K562 (cell line): ENCODE measurements around the gene HSPE1. TPM values are rescaled to one million over a fixed set of nuclear protein-coding genes. Genes with fewer than 3 reads are reported as not detected.

ENCODE experiments used
- CEBPZ ChIP-seq: fragments of 150-350 bp; IDR thresholded peaks from 2 replicates; pipeline ENCODE4 v1.6.1; 2014; ENCODE audit warnings: low read depth, mild to moderate bottlenecking, low read length, borderline replicate concordance
- FOXP1 ChIP-seq: sonication (generic); formaldehyde crosslinking; IDR thresholded peaks from 2 replicates; pipeline ENCODE4 v1.8.0; 2022; ENCODE audit warnings: mild to moderate bottlenecking, missing genetic modification reagents
- HDAC3 ChIP-seq: fragments of 450-650 bp; IDR thresholded peaks from 2 replicates; pipeline ENCODE4 v1.6.1; 2018; ENCODE audit warnings: borderline replicate concordance, mild to moderate bottlenecking, moderate library complexity; ENCODE audit not compliant: partially characterized antibody
- MAFG ChIP-seq: fragments of 450-650 bp; conservative IDR thresholded peaks from 2 replicates; pipeline ENCODE4 v1.6.1; 2016; ENCODE audit warnings: missing genetic modification characterization, missing compliant biosample characterization
- MCM3 ChIP-seq: fragments of 450-650 bp; IDR thresholded peaks from 2 replicates; pipeline ENCODE4 v1.6.1; 2016
- MTA3 ChIP-seq: fragments of 450-650 bp; formaldehyde crosslinking; IDR thresholded peaks from 2 replicates; pipeline ENCODE4 v1.6.1; 2017; ENCODE audit warnings: mild to moderate bottlenecking, borderline replicate concordance
- PCBP1 ChIP-seq: fragments of 200-400 bp; formaldehyde crosslinking; IDR thresholded peaks from 2 replicates; pipeline ENCODE4 v1.6.1; 2018; ENCODE audit warnings: mild to moderate bottlenecking, low read depth, low read length; ENCODE audit not compliant: poor library complexity, severe bottlenecking
- SMAD3 ChIP-seq: fragments of 450-650 bp; formaldehyde crosslinking; conservative IDR thresholded peaks from 2 replicates; pipeline ENCODE4 v1.4.0; 2020; ENCODE audit warnings: mild to moderate bottlenecking
- SP2 ChIP-seq: IDR thresholded peaks from 2 replicates; pipeline ENCODE4 v1.6.1; 2011; ENCODE audit warnings: mild to moderate bottlenecking, low read depth, low read length, moderate library complexity; ENCODE audit not compliant: poor library complexity, severe bottlenecking; ENCODE audit errors: extremely low read depth
- TCF3 ChIP-seq: sonication (generic); formaldehyde crosslinking; IDR thresholded peaks from 2 replicates; pipeline ENCODE4 v1.4.0; 2020; ENCODE audit warnings: mild to moderate bottlenecking, missing genetic modification reagents
- TRIM24 ChIP-seq, 2 experiments: fragments of 450-650 bp; IDR thresholded peaks; 2 replicates each; pipeline ENCODE4 v1.6.1; 2016
- U2AF2 ChIP-seq: fragments of 200-400 bp; formaldehyde crosslinking; optimal IDR thresholded peaks from 2 replicates; pipeline ENCODE3; 2017; ENCODE audit warnings: low read depth, mild to moderate bottlenecking, low read length
- UBTF ChIP-seq, 2 experiments: IDR thresholded peaks; 2 replicates each; pipeline ENCODE4 v1.6.1; 2012; ENCODE audit warnings: improper control_type of control experiment in 2 of 2, low read depth in 2 of 2, low read length in 2 of 2, borderline replicate concordance in 1 of 2
- ZNF12 ChIP-seq: sonication (generic); formaldehyde crosslinking; IDR thresholded peaks from 2 replicates; pipeline ENCODE4 v1.4.0; 2020; ENCODE audit warnings: mild to moderate bottlenecking, missing genetic modification reagents
- ZNF263 ChIP-seq: sonication (generic); formaldehyde crosslinking; IDR thresholded peaks from 2 replicates; pipeline ENCODE4 v1.8.0; 2022; ENCODE audit warnings: mild to moderate bottlenecking, missing genetic modification reagents, borderline replicate concordance
- ZNF398 ChIP-seq: fragments of 250-450 bp; sonication (Bioruptor Pico); IDR thresholded peaks from 2 replicates; pipeline ENCODE4 v1.8.0; 2021; ENCODE audit warnings: moderate library complexity, mild to moderate bottlenecking, inconsistent platforms
- ZNF740 ChIP-seq, 3 experiments: fragments of 200-800 bp in 1 of 3; sonication (Bioruptor generic) in 1 of 3; sonication (generic) in 1 of 3; formaldehyde crosslinking in 1 of 3; IDR thresholded peaks; 2 replicates each; pipeline versions ENCODE4 v1.6.1 to v1.8.0; 2016 to 2022; ENCODE audit warnings: mild to moderate bottlenecking in 2 of 3, missing compliant biosample characterization in 2 of 3, missing genetic modification characterization in 2 of 3, missing genetic modification reagents in 1 of 3
- polyA plus RNA-seq, 8 experiments: library from polyadenylated mRNA; depleted of rRNA in 4 of 8; stranded (reverse) in 5 of 8; unstranded in 3 of 8; fragments of >200 nt; fragmentation: Nextera tagmentation in 2 of 8; fragmentation: Illumina TruSeq in 1 of 8; extraction: Ambion mirVana in 2 of 8; extraction: Trizol in 1 of 8; gene quantifications; 2 replicates each; pipeline versions ENCODE4 v1.2.1 to v1.2.3, GENCODE V29; 2011 to 2014; ENCODE audit warnings: inconsistent platforms in 1 of 8, missing spikeins in 1 of 8
- total RNA-seq, 7 experiments: library from RNA; depleted of rRNA in 6 of 7; stranded (reverse); fragments of >200 nt in 6 of 7; fragmentation: Illumina TruSeq in 2 of 7; extraction: Trizol in 2 of 7; gene quantifications; 2 replicates each; pipeline versions ENCODE4 v1.2.1 to v1.2.3, GENCODE V29; 2011 to 2021; ENCODE audit warnings: low replicate concordance in 1 of 7

Gene HSPE1
- total and polyA plus RNA-seq, 9 of the 15 experiments (the other 6 are each of a cell fraction or from before 2014, with no cell fraction given): 223 to 1,007 (median 612) TPM

- TF ChIP-seq ZNF740 (CRISPR knock-in tag; IDR thresholded peaks at IDR 0.05) (no peak), ZNF740 (tag; IDR thresholded peaks at IDR 0.05) (no peak), MTA3 (peak; percentile 36; the same call in 1 of the 2 replicates), ZNF398 (no peak), TCF3 (CRISPR knock-in tag) (no peak), SMAD3 (peak; percentile 34; the same call in 1 of the 2 replicates), CEBPZ (no peak), PCBP1 (no peak), ZNF263 (CRISPR knock-in tag) (no peak; the same call in 1 of the 2 replicates), MCM3 (no peak), MAFG (tag) (no peak), UBTF (IDR thresholded peaks at IDR 0.05; ENCODE audit: borderline replicate concordance in 1 of 2, low read depth in 2 of 2, low read length in 2 of 2) (no peak; a peak in 1 of 4 replicates), SP2 (no peak), U2AF2 (no peak), ZNF12 (no peak), FOXP1 (CRISPR knock-in tag) (0 out of 2 replicates have a peak, but pooled peaks have one; percentile 14), TRIM24 (IDR thresholded peaks at IDR 0.05) (no peak; a peak in 1 of 4 replicates), HDAC3 (peak; percentile 90)
These were observed 46.9 kb upstream of the HSPE1 start, which contains the start of gene COQ10B (continued) for GRCh38 chr2:197453123-197453913.
